Kidney (tissue), 14 donors: ENCODE measurements around the gene PACS2. TPM values are rescaled to one million over a fixed set of nuclear protein-coding genes. Genes with fewer than 3 reads are reported as not detected.

ENCODE experiments used
- DNase-seq, 5 donors: peaks; one replicate each; pipeline ENCODE4 v3.0.0-alpha.2; 2013 to 2020
- FAIRE-seq: peaks from 2 replicates; lab custom pipeline; 2012; peaks lifted over from hg19 to GRCh38; lab: Jason Lieb, UNC
- H3K27ac ChIP-seq, 2 donors: one replicate each; pipeline ENCODE4 v1.7.0; 2013; ENCODE audit warnings: low read depth in 2 of 2, low read length in 2 of 2, inconsistent platforms in 1 of 2
- H3K27me3 ChIP-seq: one replicate; pipeline ENCODE4 v1.7.1; 2013; ENCODE audit warnings: low read length, inconsistent platforms; ENCODE audit not compliant: control insufficient read depth, insufficient read depth
- H3K36me3 ChIP-seq, 3 donors: one replicate each; pipeline versions ENCODE4 v1.7.0 to v1.7.1; 2013; ENCODE audit warnings: low read length in 3 of 3, control low read depth in 1 of 3, inconsistent platforms in 1 of 3; ENCODE audit not compliant: insufficient read depth in 3 of 3, control insufficient read depth in 2 of 3
- H3K4me1 ChIP-seq, 3 donors: one replicate each; pipeline versions ENCODE4 v1.7.0 to v1.7.1; 2013; ENCODE audit warnings: low read length in 3 of 3, inconsistent platforms in 1 of 3, low read depth in 1 of 3; ENCODE audit not compliant: control insufficient read depth in 2 of 3, insufficient read depth in 2 of 3
- H3K4me3 ChIP-seq, 3 donors: one replicate each; pipeline versions ENCODE4 v1.7.0 to v1.8.1; 2013; ENCODE audit warnings: low read length in 3 of 3, control low read depth in 1 of 3, inconsistent platforms in 1 of 3
- H3K9ac ChIP-seq, 3 donors: one replicate each; pipeline versions ENCODE4 v1.7.0 to v1.7.1; 2013; ENCODE audit warnings: low read length in 3 of 3, control low read depth in 1 of 3, inconsistent platforms in 1 of 3
- H3K9me3 ChIP-seq, 3 donors: one replicate each; pipeline versions ENCODE4 v1.7.0 to v1.7.1; 2013; ENCODE audit warnings: low read length in 3 of 3, control low read depth in 1 of 3, inconsistent platforms in 1 of 3; ENCODE audit not compliant: control insufficient read depth in 2 of 3, insufficient read depth in 1 of 3
- CTCF ChIP-seq: IDR thresholded peaks from 3 replicates; pipeline ENCODE4 v1.5.1; 2012; ENCODE audit warnings: mild to moderate bottlenecking, moderate library complexity, borderline replicate concordance; ENCODE audit not compliant: insufficient read depth; ENCODE audit errors: extremely low read depth
- intact Hi-C: fragments of 100-400 bp; cut with DNase I; formaldehyde crosslinking; loops from one replicate; pipeline ENCODE4 v1.11.1; 2022
- polyA plus RNA-seq: library from polyadenylated mRNA; stranded (reverse); fragments of 350-450 nt; fragmentation: Illumina TruSeq; extraction: RNeasy Lipid Tissue Mini Kit (QIAGEN cat#74804); gene quantifications from one replicate; pipeline ENCODE4 v1.2.3, GENCODE V29; 2014; ENCODE audit warnings: low read depth, low replicate concordance; ENCODE audit not compliant: insufficient read depth
- total RNA-seq: library from RNA; stranded (reverse); fragmentation: NEBNext Ultra II Directional; extraction: Animal tissue kit (Norgen Biotek cat#: 25700); gene quantifications from one replicate; pipeline ENCODE4 v1.2.1, GENCODE V29; 2021
- donor health status: control.
- donor health status: control.
- donor health status: control.
- donor health status: control.
- donor health status: control.
- donor health status: DM: yes; HTN: yes; CAD: no.
- donor health status: Normal renal cell carcinoma (clear cell type).

The PACS2 gene
- total and polyA plus RNA-seq, 2 donors from 2014 or later, result 35.7 to 83.9 TPM

GRCh38 chr14:105367116-105368031 is 52.8 kb downstream of the PACS2 start:
- Histone ChIP-seq H3K9ac (no peak overlapping the region), H3K4me1 (no peaks in the 10 kb centered on the region), H3K9me3 (no peaks in the 10 kb centered on the region), H3K4me3 (no peak overlapping the region), H3K27me3 (no peaks in the 10 kb centered on the region), H3K27ac (no peak overlapping the region), H3K36me3 (peaks cover 0 to 5% (median 3%) of the 10 kb centered on the region in 3 donors)
- intact Hi-C loops, result no loop called here
- no peak for DNase-seq
- no peak for TF ChIP-seq CTCF
- no peak for FAIRE-seq

- Histone ChIP-seq H3K27ac (no peak overlapping the region), H3K9ac (no peak overlapping the region), H3K4me1 (no peaks in the 10 kb centered on the region), H3K27me3 (no peaks in the 10 kb centered on the region), H3K4me3 (no peak overlapping the region), H3K36me3 (peaks cover 0 to 5% (median 3%) of the 10 kb centered on the region in 3 donors), H3K9me3 (no peaks in the 10 kb centered on the region)
- DNase-seq (no peak), FAIRE-seq (no peak)
- TF ChIP-seq CTCF, result no peak
- intact Hi-C loops, result no loop called here
Measured at GRCh38 chr14:105368032-105368417, 53.5 kb downstream of the PACS2 start.

- Histone ChIP-seq H3K36me3 (peaks cover 0 to 5% (median 3%) of the 10 kb centered on the region in 3 donors), H3K4me3 (no peak overlapping the region), H3K27ac (no peak overlapping the region), H3K27me3 (no peaks in the 10 kb centered on the region), H3K9me3 (no peaks in the 10 kb centered on the region), H3K4me1 (no peaks in the 10 kb centered on the region), H3K9ac (no peak overlapping the region)
- FAIRE-seq, result no peak
- TF ChIP-seq CTCF, result no peak
- no peak for DNase-seq
- intact Hi-C loops, result no loop called here
Measured at GRCh38 chr14:105368426-105368825, 53.9 kb downstream of the PACS2 start.
